GM12872 (cell line): ENCODE measurements around the gene SOCS7.

Source experiments
- CTCF ChIP-seq: IDR thresholded peaks from 3 replicates; pipeline ENCODE4 v1.5.1; 2011; ENCODE audit warnings: low read depth, mild to moderate bottlenecking, low read length, moderate library complexity; ENCODE audit not compliant: insufficient read depth

The SOCS7 gene

GRCh38 chr17:38419508-38419981 is 67.9 kb downstream of the SOCS7 start:
- TF ChIP-seq CTCF, result no peak

GRCh38 chr17:38420518-38420917 is 68.9 kb downstream of the SOCS7 start:
- TF ChIP-seq CTCF, result no peak

- TF ChIP-seq CTCF, result no peak
Measured at GRCh38 chr17:38421171-38421841, 69.7 kb downstream of the SOCS7 start.

GRCh38 chr17:38421871-38422827 is 70.5 kb downstream of the SOCS7 start:
- TF ChIP-seq CTCF, result no peak

- TF ChIP-seq CTCF, result no peak
Measured at GRCh38 chr17:38424297-38424972, 72.8 kb downstream of the SOCS7 start.

GRCh38 chr17:38425031-38425430 is 73.4 kb downstream of the SOCS7 start:
- no peak for TF ChIP-seq CTCF

GRCh38 chr17:38425744-38426143 is 74.1 kb downstream of the SOCS7 start:
- no peak for TF ChIP-seq CTCF
